A673 (cell line): Measurements from ENCODE around the gene GABBR1.

Source experiments
- EZH2 ChIP-seq: fragments of 200-600 bp; sonication (generic); IDR thresholded peaks from 2 replicates; pipeline ENCODE4 v1.6.1; 2017; ENCODE audit warnings: borderline replicate concordance, low read depth, mild to moderate bottlenecking, mixed read lengths, antibody characterized with exemption, low read length; ENCODE audit not compliant: poor library complexity, severe bottlenecking
- TF ChIP-seq, protein P1 (sequence below): fragments of 300-800, 200-600 bp; sonication (generic); conservative IDR thresholded peaks from 2 replicates; pipeline ENCODE4 v1.5.1; 2017; ENCODE audit warnings: low read depth, mild to moderate bottlenecking, antibody characterized with exemption, low read length, moderate library complexity, mixed read lengths

DNA sequence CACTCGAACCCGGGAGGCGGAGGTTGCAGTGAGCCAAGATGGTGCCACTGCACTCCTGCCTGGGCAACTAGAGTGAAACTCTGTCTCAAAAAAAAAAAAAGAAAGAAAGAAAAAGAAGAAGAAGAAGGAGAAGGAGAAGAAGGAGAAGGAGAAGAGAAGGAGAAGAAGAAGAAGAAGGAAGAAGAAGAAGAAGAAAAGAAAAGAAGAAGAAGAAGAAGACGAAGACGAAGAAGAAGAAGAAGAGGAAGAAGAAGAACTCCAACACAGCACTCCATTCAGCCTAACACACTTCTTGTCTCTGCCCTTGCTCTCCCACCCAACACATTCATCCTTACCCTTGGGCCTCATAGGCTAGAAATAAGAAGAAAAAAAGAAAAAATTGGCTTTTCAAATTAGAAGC, 41.0 kb upstream of the GABBR1 start:
- TF ChIP-seq, protein P1, sequence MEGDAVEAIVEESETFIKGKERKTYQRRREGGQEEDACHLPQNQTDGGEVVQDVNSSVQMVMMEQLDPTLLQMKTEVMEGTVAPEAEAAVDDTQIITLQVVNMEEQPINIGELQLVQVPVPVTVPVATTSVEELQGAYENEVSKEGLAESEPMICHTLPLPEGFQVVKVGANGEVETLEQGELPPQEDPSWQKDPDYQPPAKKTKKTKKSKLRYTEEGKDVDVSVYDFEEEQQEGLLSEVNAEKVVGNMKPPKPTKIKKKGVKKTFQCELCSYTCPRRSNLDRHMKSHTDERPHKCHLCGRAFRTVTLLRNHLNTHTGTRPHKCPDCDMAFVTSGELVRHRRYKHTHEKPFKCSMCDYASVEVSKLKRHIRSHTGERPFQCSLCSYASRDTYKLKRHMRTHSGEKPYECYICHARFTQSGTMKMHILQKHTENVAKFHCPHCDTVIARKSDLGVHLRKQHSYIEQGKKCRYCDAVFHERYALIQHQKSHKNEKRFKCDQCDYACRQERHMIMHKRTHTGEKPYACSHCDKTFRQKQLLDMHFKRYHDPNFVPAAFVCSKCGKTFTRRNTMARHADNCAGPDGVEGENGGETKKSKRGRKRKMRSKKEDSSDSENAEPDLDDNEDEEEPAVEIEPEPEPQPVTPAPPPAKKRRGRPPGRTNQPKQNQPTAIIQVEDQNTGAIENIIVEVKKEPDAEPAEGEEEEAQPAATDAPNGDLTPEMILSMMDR, result no peak
- no peak for TF ChIP-seq EZH2
